22Rv1 (cell line): ENCODE data around the gene IFNA17.

Source experiments
- H3K27ac ChIP-seq: fragments of 450-650 bp; 2 replicates; pipeline ENCODE4 v1.5.1; 2017
- CTCF ChIP-seq: fragments of 450-650 bp; IDR thresholded peaks from 2 replicates; pipeline ENCODE4 v1.5.1; 2017; ENCODE audit warnings: mild to moderate bottlenecking
- ZFX ChIP-seq: fragments of 450-650 bp; IDR thresholded peaks from 2 replicates; pipeline ENCODE4 v1.6.1; 2017; ENCODE audit warnings: antibody characterized with exemption, borderline replicate concordance

Gene IFNA17

GRCh38 chr9:21228122-21228521 is at the start of gene IFNA17:
Gene IFNA17 (minus strand): TSS chr9:21228222. CDS start chr9:21228173, 49 bp downstream.
- no peak for TF ChIP-seq ZFX
- TF ChIP-seq CTCF = no peak
- no peak within 1 kb of the TSS for H3K27ac ChIP-seq

- TF ChIP-seq CTCF (no peak), ZFX (no peak)
- H3K27ac ChIP-seq = no peak overlapping the region
Observed at GRCh38 chr9:21268347-21268657, 40.3 kb upstream of the IFNA17 start.

- H3K27ac ChIP-seq = no peak overlapping the region
- no peak for TF ChIP-seq CTCF
- no peak for TF ChIP-seq ZFX
Observed at GRCh38 chr9:21267485-21268346, 39.7 kb upstream of the IFNA17 start.

- no peak for TF ChIP-seq CTCF
- TF ChIP-seq ZFX = no peak
- H3K27ac ChIP-seq = no peak overlapping the region
Observed at GRCh38 chr9:21266733-21267484, 38.9 kb upstream of the IFNA17 start.

GRCh38 chr9:21265421-21266189 is 37.6 kb upstream of the IFNA17 start:
- H3K27ac ChIP-seq = no peak overlapping the region
- TF ChIP-seq CTCF (no peak), ZFX (no peak)

- H3K27ac ChIP-seq = no peak overlapping the region
- TF ChIP-seq ZFX = no peak
- TF ChIP-seq CTCF = no peak
Observed at GRCh38 chr9:21255538-21256212, 27.7 kb upstream of the IFNA17 start.
